ENCODE measurements around the gene JPT2. TPM values are rescaled to one million over a fixed set of nuclear protein-coding genes. Genes with fewer than 3 reads are reported as not detected.
"Not testable (repeated sequence)": the region's sequence is repeated elsewhere in the genome, so short reads cannot be mapped to it uniquely, and the experiment has no call there.

JPT2 gene
- total and polyA plus RNA-seq, 12 donors, result 11.9 to 50.5 (median 32.2) TPM

DNA sequence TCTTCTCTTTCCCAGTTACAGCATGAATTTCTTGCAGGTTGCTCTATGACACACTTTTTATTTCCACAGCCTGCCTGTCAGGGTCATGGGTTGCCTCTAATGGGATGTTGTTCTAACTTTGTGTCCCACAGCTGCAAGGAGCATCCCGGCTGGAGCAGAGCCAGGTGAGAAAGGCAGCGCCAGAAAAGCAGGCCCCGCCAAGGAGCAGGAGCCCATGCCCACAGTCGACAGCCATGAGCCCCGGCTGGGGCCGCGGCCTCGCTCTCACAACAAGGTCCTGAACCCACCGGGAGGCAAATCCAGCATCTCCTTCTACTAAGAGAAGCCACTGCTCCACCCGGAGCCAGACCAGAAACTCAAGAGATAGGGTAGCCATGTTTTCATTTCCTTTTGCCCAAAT, 20.6 kb downstream of the JPT2 start:
- Histone ChIP-seq H3K36me3 (replicated peaks in 1 of 2) (peaks cover 0 to 36% of the 10 kb centered on the region in 2 donors), H3K9me3 (replicated peaks in 1 of 3) (no peaks in the 10 kb centered on the region), H3K4me1 (replicated peaks in 1 of 2) (no peaks in the 10 kb centered on the region), H3K4me3 (no peak overlapping the region), H3K27me3 (no peaks in the 10 kb centered on the region), H3K27ac (no peak overlapping the region)
- TF ChIP-seq CTCF (IDR thresholded peaks at IDR 0.05) (no peak), POLR2A (IDR thresholded peaks at IDR 0.05) (no peak)
- WGBS, 4 donors, result 65 to 90% (median 81%) methylated on average over 4 to 10 of the region's 10 CpGs
- DNase-seq, result no peak
- intact Hi-C loops (cut with DNase I), result no loop called here

DNA sequence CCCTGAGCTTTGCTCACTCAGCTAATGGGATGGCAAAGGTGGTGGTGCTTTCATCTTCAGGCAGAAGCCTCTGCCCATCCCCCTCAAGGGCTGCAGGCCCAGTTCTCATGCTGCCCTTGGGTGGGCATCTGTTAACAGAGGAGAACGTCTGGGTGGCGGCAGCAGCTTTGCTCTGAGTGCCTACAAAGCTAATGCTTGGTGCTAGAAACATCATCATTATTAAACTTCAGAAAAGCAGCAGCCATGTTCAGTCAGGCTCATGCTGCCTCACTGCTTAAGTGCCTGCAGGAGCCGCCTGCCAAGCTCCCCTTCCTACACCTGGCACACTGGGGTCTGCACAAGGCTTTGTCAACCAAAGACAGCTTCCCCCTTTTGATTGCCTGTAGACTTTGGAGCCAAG, 22.2 kb downstream of the JPT2 start:
- no peak overlapping the region for H3K27ac ChIP-seq
- TF ChIP-seq POLR2A (IDR thresholded peaks at IDR 0.05) (no peak), CTCF (IDR thresholded peaks at IDR 0.05) (no peak)
- 87 to 95% (median 93%) methylated on average over 3 of the region's 3 CpGs for WGBS, 4 donors
- intact Hi-C loops (cut with DNase I), result no loop called here
- no peaks in the 10 kb centered on the region for H3K9me3 ChIP-seq (replicated peaks in 1 of 3)
- peaks cover 6 to 7% of the 10 kb centered on the region in 2 donors for H3K4me1 ChIP-seq (replicated peaks in 1 of 2)
- no peaks in the 10 kb centered on the region for H3K27me3 ChIP-seq
- DNase-seq, result no peak
- peaks cover 0 to 23% of the 10 kb centered on the region in 2 donors for H3K36me3 ChIP-seq (replicated peaks in 1 of 2)
- no peak overlapping the region for H3K4me3 ChIP-seq

- TF ChIP-seq CTCF (IDR thresholded peaks at IDR 0.05) (no peak), POLR2A (IDR thresholded peaks at IDR 0.05) (no peak)
- intact Hi-C loops (cut with DNase I), result no loop called here
- no peak overlapping the region for H3K4me3 ChIP-seq
- H3K4me1 ChIP-seq (replicated peaks in 1 of 2), result peaks cover 6 to 7% of the 10 kb centered on the region in 2 donors
- H3K27ac ChIP-seq, result no peak overlapping the region
- no peaks in the 10 kb centered on the region for H3K9me3 ChIP-seq (replicated peaks in 1 of 3)
- WGBS, 4 donors, result 88 to 91% (median 89%) methylated on average over 6 of the region's 6 CpGs
- peaks cover 0 to 23% of the 10 kb centered on the region in 2 donors for H3K36me3 ChIP-seq (replicated peaks in 1 of 2)
- no peaks in the 10 kb centered on the region for H3K27me3 ChIP-seq
- DNase-seq, result no peak
These were observed 23.3 kb downstream of the JPT2 start for GRCh38 chr16:1701216-1701878.

DNA sequence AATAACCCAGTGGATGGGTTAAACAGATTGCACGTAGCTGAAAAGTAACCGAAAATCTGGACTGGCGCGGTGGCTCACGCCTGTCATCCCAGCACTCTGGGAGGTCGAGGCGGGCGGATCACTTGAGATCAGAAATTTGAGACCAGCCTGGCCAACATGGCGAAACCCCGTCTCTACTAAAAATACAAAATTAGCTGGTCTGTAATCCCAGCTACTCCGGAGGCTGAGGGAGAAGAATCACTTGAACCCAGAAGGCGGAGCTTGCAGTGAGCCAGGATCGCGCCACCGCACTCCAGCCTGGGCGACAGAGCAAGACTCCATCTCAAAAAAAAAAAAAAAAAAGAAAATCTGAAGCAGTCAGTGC, 27.2 kb downstream of the JPT2 start:
- Histone ChIP-seq H3K27ac (peak overlapping the region; percentile 66 to 100 (median 92)), H3K4me3 (peak overlapping the region in 3 of 4 donors; percentile 72 to 95 (median 85)), H3K4me1 (replicated peaks in 1 of 2) (peaks cover 34 to 37% of the 10 kb centered on the region in 2 donors)
- H3K36me3 ChIP-seq (replicated peaks in 1 of 2); H3K27me3 ChIP-seq; H3K9me3 ChIP-seq (replicated peaks in 1 of 3); intact Hi-C loops (cut with DNase I): not testable (repeated sequence)
- 0 to 1% (median 1%) methylated on average over 16 of the region's 16 CpGs for WGBS, 4 donors
- peak in 2 of 7 donors; percentile 50 to 55 for DNase-seq

All from adrenal gland (tissue), 12 donors.